Measurements from ENCODE around the gene SFRP2.

DNA sequence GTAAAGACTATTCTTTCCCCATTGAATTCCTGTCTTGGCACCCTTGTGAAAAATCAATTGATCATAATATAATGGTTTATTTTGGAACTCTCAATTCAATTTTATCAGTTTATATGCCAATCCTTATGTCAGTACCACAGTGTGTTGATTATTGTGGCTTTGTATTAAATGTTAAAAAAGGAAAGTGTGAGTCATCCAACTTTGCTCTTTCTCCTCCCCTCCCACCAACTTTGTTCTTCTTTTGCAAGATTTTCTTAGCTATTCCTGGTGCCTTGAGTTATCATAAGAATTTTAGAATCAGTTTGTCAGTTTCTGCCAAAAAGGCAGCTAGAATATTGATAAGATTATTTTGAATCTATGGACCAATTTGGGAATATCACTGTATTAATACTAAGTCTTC, 17.8 kb downstream of the SFRP2 start:
- TF ChIP-seq POLR2AphosphoS5 (IDR thresholded peaks at IDR 0.05; ENCODE audit: low read depth, low read length) (no peak), SIN3A (IDR thresholded peaks at IDR 0.05; ENCODE audit: borderline replicate concordance, insufficient read depth, low read length) (no peak), TAF1 (IDR thresholded peaks at IDR 0.05; ENCODE audit: borderline replicate concordance, insufficient read depth, low read length) (no peak), FOXP2 (optimal IDR thresholded peaks at IDR 0.05; ENCODE audit: borderline replicate concordance, extremely low read depth, extremely low read length, insufficient read depth) (no peak)
- TF ChIP-seq, protein P1, sequence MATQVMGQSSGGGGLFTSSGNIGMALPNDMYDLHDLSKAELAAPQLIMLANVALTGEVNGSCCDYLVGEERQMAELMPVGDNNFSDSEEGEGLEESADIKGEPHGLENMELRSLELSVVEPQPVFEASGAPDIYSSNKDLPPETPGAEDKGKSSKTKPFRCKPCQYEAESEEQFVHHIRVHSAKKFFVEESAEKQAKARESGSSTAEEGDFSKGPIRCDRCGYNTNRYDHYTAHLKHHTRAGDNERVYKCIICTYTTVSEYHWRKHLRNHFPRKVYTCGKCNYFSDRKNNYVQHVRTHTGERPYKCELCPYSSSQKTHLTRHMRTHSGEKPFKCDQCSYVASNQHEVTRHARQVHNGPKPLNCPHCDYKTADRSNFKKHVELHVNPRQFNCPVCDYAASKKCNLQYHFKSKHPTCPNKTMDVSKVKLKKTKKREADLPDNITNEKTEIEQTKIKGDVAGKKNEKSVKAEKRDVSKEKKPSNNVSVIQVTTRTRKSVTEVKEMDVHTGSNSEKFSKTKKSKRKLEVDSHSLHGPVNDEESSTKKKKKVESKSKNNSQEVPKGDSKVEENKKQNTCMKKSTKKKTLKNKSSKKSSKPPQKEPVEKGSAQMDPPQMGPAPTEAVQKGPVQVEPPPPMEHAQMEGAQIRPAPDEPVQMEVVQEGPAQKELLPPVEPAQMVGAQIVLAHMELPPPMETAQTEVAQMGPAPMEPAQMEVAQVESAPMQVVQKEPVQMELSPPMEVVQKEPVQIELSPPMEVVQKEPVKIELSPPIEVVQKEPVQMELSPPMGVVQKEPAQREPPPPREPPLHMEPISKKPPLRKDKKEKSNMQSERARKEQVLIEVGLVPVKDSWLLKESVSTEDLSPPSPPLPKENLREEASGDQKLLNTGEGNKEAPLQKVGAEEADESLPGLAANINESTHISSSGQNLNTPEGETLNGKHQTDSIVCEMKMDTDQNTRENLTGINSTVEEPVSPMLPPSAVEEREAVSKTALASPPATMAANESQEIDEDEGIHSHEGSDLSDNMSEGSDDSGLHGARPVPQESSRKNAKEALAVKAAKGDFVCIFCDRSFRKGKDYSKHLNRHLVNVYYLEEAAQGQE (IDR thresholded peaks at IDR 0.05; ENCODE audit: insufficient read depth in 1 of 2, low read depth in 2 of 2, low read length in 2 of 2): no peak

Measured in PFSK-1 (cell line).